HUES64 (cell line): ENCODE data around the gene ANTXR2.

Source experiments
- H3K27ac ChIP-seq: 2 replicates; pipeline ENCODE4 v1.7.0; 2013; ENCODE audit warnings: low read depth, low read length, inconsistent platforms
- H3K27me3 ChIP-seq: 2 replicates; pipeline ENCODE4 v1.6.1; 2013; ENCODE audit warnings: mild to moderate bottlenecking, low read length; ENCODE audit not compliant: insufficient read depth
- H3K36me3 ChIP-seq: 2 replicates; pipeline ENCODE4 v1.6.1; 2013; ENCODE audit warnings: mild to moderate bottlenecking, low read length; ENCODE audit not compliant: insufficient read depth
- H3K4me1 ChIP-seq: 2 replicates; pipeline ENCODE4 v1.6.1; 2013; ENCODE audit warnings: mild to moderate bottlenecking, low read length, moderate library complexity; ENCODE audit not compliant: insufficient read depth
- H3K4me3 ChIP-seq: 2 replicates; pipeline ENCODE4 v1.5.1; 2013; ENCODE audit warnings: mild to moderate bottlenecking, low read length, moderate library complexity
- H3K9ac ChIP-seq: 2 replicates; pipeline ENCODE4 v1.6.1; 2013; ENCODE audit warnings: mild to moderate bottlenecking, low read depth, low read length
- H3K9me3 ChIP-seq: 2 replicates; pipeline ENCODE4 v1.6.1; 2013; ENCODE audit warnings: low read depth, low read length; ENCODE audit not compliant: insufficient read depth
- WGBS: fragments of 150-250, 120-280 bp; methylation state at CpG from one replicate; pipeline ENCODE4 v1.1.7; 2013; ENCODE audit warnings: missing lambda C conversion rate; 5-methylcytosine and 5-hydroxymethylcytosine counted together

ANTXR2 gene

GRCh38 chr4:80076681-80077080 lies 3.7 kb upstream of the ANTXR2 start:
- Histone ChIP-seq H3K27ac (no peak overlapping the region), H3K36me3 (no peaks in the 10 kb centered on the region), H3K9ac (no peak overlapping the region), H3K27me3 (peaks cover 17% of the 10 kb centered on the region; the same call in 1 of the 2 replicates), H3K4me3 (no peak overlapping the region), H3K4me1 (peaks cover 6% of the 10 kb centered on the region; the same call in 1 of the 2 replicates), H3K9me3 (no peaks in the 10 kb centered on the region)

GRCh38 chr4:80075995-80076675 lies 3.1 kb upstream of the ANTXR2 start:
- peaks cover 22% of the 10 kb centered on the region for H3K27me3 ChIP-seq
- H3K36me3 ChIP-seq: no peaks in the 10 kb centered on the region
- no peak overlapping the region for H3K27ac ChIP-seq
- no peak overlapping the region for H3K4me3 ChIP-seq
- H3K9me3 ChIP-seq: no peaks in the 10 kb centered on the region
- H3K4me1 ChIP-seq: peaks cover 12% of the 10 kb centered on the region
- no peak overlapping the region for H3K9ac ChIP-seq

- H3K36me3 ChIP-seq: no peaks in the 10 kb centered on the region
- no peak overlapping the region for H3K27ac ChIP-seq
- H3K4me1 ChIP-seq: peaks cover 17% of the 10 kb centered on the region
- no peak overlapping the region for H3K4me3 ChIP-seq
- peaks cover 36% of the 10 kb centered on the region for H3K27me3 ChIP-seq
- no peaks in the 10 kb centered on the region for H3K9me3 ChIP-seq
- no peak overlapping the region for H3K9ac ChIP-seq
Measured at GRCh38 chr4:80074651-80075050, 1.6 kb upstream of the ANTXR2 start.

- Histone ChIP-seq H3K4me1 (peaks cover 17% of the 10 kb centered on the region), H3K9me3 (no peaks in the 10 kb centered on the region), H3K9ac (no peak overlapping the region), H3K36me3 (no peaks in the 10 kb centered on the region), H3K27ac (no peak overlapping the region), H3K4me3 (no peak overlapping the region), H3K27me3 (peaks cover 36% of the 10 kb centered on the region)
Measured at GRCh38 chr4:80074069-80074468, 1.0 kb upstream of the ANTXR2 start.

- H3K4me1 ChIP-seq: peaks cover 17% of the 10 kb centered on the region
- H3K9ac ChIP-seq: 0 out of 2 replicates have a peak overlapping the region, but pooled peaks have one; percentile 76
- H3K9me3 ChIP-seq: no peaks in the 10 kb centered on the region
- peaks cover 3% of the 10 kb centered on the region; the same call in 1 of the 2 replicates for H3K36me3 ChIP-seq
- H3K27me3 ChIP-seq: peaks cover 36% of the 10 kb centered on the region
- H3K27ac ChIP-seq: no peak overlapping the region
- 62% methylated on average over 4 of the region's 4 CpGs for WGBS
- H3K4me3 ChIP-seq: peak overlapping the region; percentile 74
Measured at GRCh38 chr4:80073473-80074008, 512 bp upstream of the ANTXR2 start.

- peaks cover 36% of the 10 kb centered on the region for H3K27me3 ChIP-seq
- H3K36me3 ChIP-seq: peaks cover 7% of the 10 kb centered on the region; the same call in 1 of the 2 replicates
- peaks cover 17% of the 10 kb centered on the region for H3K4me1 ChIP-seq
- WGBS: under 1% methylated on average over 37 of the region's 37 CpGs
- H3K9ac ChIP-seq: peak overlapping the region; percentile 76
- peak overlapping the region; percentile 74 for H3K4me3 ChIP-seq
- no peaks in the 10 kb centered on the region for H3K9me3 ChIP-seq
- no peak overlapping the region for H3K27ac ChIP-seq
Measured at GRCh38 chr4:80072228-80072743, 743 bp downstream of the ANTXR2 start.

GRCh38 chr4:80071604-80072227 lies 1.3 kb downstream of the ANTXR2 start:
- H3K27me3 ChIP-seq: peaks cover 36% of the 10 kb centered on the region
- H3K9ac ChIP-seq: peak overlapping the region; percentile 76
- no peaks in the 10 kb centered on the region for H3K9me3 ChIP-seq
- H3K4me3 ChIP-seq: peak overlapping the region; percentile 74
- H3K36me3 ChIP-seq: peaks cover 8% of the 10 kb centered on the region; the same call in 1 of the 2 replicates
- WGBS: 7% methylated on average over 15 of the region's 15 CpGs
- peaks cover 17% of the 10 kb centered on the region for H3K4me1 ChIP-seq
- H3K27ac ChIP-seq: no peak overlapping the region

- H3K27ac ChIP-seq: no peak overlapping the region
- WGBS: 83% methylated on average over 6 of the region's 6 CpGs
- no peaks in the 10 kb centered on the region for H3K9me3 ChIP-seq
- no peak overlapping the region for H3K9ac ChIP-seq
- peaks cover 36% of the 10 kb centered on the region for H3K27me3 ChIP-seq
- H3K4me1 ChIP-seq: peaks cover 17% of the 10 kb centered on the region
- H3K36me3 ChIP-seq: peaks cover 14% of the 10 kb centered on the region; the same call in 1 of the 2 replicates
- peak overlapping the region; percentile 74 for H3K4me3 ChIP-seq
Measured at GRCh38 chr4:80070880-80071603, 2.0 kb downstream of the ANTXR2 start.

- Histone ChIP-seq H3K4me1 (peaks cover 17% of the 10 kb centered on the region), H3K9me3 (no peaks in the 10 kb centered on the region), H3K36me3 (peaks cover 14% of the 10 kb centered on the region; the same call in 1 of the 2 replicates), H3K9ac (no peak overlapping the region), H3K27ac (no peak overlapping the region), H3K4me3 (no peak overlapping the region), H3K27me3 (peaks cover 36% of the 10 kb centered on the region)
- WGBS: 88% methylated on average over 2 of the region's 2 CpGs
Measured at GRCh38 chr4:80069837-80070731, 2.9 kb downstream of the ANTXR2 start.

- H3K27me3 ChIP-seq: peaks cover 28% of the 10 kb centered on the region
- no peak overlapping the region for H3K9ac ChIP-seq
- peaks cover 14% of the 10 kb centered on the region; the same call in 1 of the 2 replicates for H3K36me3 ChIP-seq
- no peak overlapping the region for H3K27ac ChIP-seq
- no peak overlapping the region for H3K4me3 ChIP-seq
- peaks cover 17% of the 10 kb centered on the region for H3K4me1 ChIP-seq
- WGBS: 87% methylated on average over 3 of the region's 5 CpGs
- H3K9me3 ChIP-seq: no peaks in the 10 kb centered on the region
Measured at GRCh38 chr4:80069108-80069836, 3.8 kb downstream of the ANTXR2 start.
